Uterus (tissue), 4 donors: Measurements from ENCODE around the gene PAFAH2. TPM values are rescaled to one million over a fixed set of nuclear protein-coding genes. Genes with fewer than 3 reads are reported as not detected.

ENCODE experiments used
- DNase-seq, 2 donors: peaks; one replicate each; pipeline ENCODE4 v3.0.0-alpha.2; 2019 to 2020
- H3K27ac ChIP-seq, 2 donors: fragments of 200-600 bp; sonication (generic); 1 replicate in 1 of 2; 2 replicates in 1 of 2; pipeline ENCODE4 v1.5.1; 2016 to 2018
- H3K27me3 ChIP-seq, 2 donors: fragments of 200-600 bp; sonication (generic); one replicate each; pipeline ENCODE4 v1.5.1; 2018 to 2019; ENCODE audit warnings: control low read depth in 1 of 2
- H3K36me3 ChIP-seq, 2 donors: fragments of 200-600 bp; sonication (generic); one replicate each; pipeline ENCODE4 v1.5.1; 2019; ENCODE audit warnings: control low read depth in 1 of 2
- H3K4me1 ChIP-seq, 2 donors: fragments of 200-600 bp; sonication (generic); one replicate each; pipeline ENCODE4 v1.5.1; 2018 to 2019; ENCODE audit warnings: control low read depth in 1 of 2
- H3K4me3 ChIP-seq, 2 donors: fragments of 200-600 bp; sonication (generic); 1 replicate in 1 of 2; 2 replicates in 1 of 2; pipeline ENCODE4 v1.5.1; 2018 to 2019; ENCODE audit warnings: mild to moderate bottlenecking in 1 of 2
- H3K9me3 ChIP-seq, 2 donors: fragments of 200-600 bp; sonication (generic); one replicate each; pipeline ENCODE4 v1.5.1; 2019; ENCODE audit warnings: control low read depth in 1 of 2
- CTCF ChIP-seq, 4 experiments: fragments of 200-600 bp in 2 of 4; fragments of 450-650 bp in 2 of 4; sonication (generic) in 2 of 4; IDR thresholded peaks; one replicate each; pipeline ENCODE4 v1.5.1; 2016 to 2019; ENCODE audit warnings: antibody characterized with exemption in 4 of 4, mild to moderate bottlenecking in 2 of 4, moderate library complexity in 1 of 4
- POLR2A ChIP-seq, 2 donors: fragments of 450-650 bp; IDR thresholded peaks; one replicate each; pipeline ENCODE4 v1.6.1; 2016; ENCODE audit warnings: antibody characterized with exemption in 2 of 2, mild to moderate bottlenecking in 1 of 2, moderate library complexity in 1 of 2
- intact Hi-C: fragments of 100-400 bp; cut with DNase I; formaldehyde crosslinking; loops from one replicate; pipeline ENCODE4 v1.15.1; 2023; ENCODE audit warnings: low total_unique reads
- total RNA-seq, 4 donors: library from RNA; depleted of rRNA in 3 of 4; stranded (reverse); fragments of >200 nt in 3 of 4; gene quantifications; one replicate each; pipeline versions ENCODE4 v1.1.0 to v1.2.4, GENCODE V29; 2014 to 2023
- donor health status: DM: yes; HTN: yes; CAD: no.

PAFAH2 gene
- total RNA-seq, 4 donors from 2014 or later, result 6.2 to 12.3 (median 9.2) TPM

GRCh38 chr1:26022404-26022779 is 24.5 kb upstream of the PAFAH2 start:
- Histone ChIP-seq H3K27me3 (no peaks in the 10 kb centered on the region), H3K4me1 (peaks cover 0 to 5% of the 10 kb centered on the region in 2 donors), H3K27ac (peak overlapping the region; percentile 53 to 66), H3K4me3 (no peak overlapping the region), H3K9me3 (no peaks in the 10 kb centered on the region), H3K36me3 (no peaks in the 10 kb centered on the region)
- TF ChIP-seq POLR2A (IDR thresholded peaks at IDR 0.05), result no peak
- no peak for TF ChIP-seq CTCF (IDR thresholded peaks at IDR 0.05)
- no peak for DNase-seq
- intact Hi-C loops, result no loop called here

DNA sequence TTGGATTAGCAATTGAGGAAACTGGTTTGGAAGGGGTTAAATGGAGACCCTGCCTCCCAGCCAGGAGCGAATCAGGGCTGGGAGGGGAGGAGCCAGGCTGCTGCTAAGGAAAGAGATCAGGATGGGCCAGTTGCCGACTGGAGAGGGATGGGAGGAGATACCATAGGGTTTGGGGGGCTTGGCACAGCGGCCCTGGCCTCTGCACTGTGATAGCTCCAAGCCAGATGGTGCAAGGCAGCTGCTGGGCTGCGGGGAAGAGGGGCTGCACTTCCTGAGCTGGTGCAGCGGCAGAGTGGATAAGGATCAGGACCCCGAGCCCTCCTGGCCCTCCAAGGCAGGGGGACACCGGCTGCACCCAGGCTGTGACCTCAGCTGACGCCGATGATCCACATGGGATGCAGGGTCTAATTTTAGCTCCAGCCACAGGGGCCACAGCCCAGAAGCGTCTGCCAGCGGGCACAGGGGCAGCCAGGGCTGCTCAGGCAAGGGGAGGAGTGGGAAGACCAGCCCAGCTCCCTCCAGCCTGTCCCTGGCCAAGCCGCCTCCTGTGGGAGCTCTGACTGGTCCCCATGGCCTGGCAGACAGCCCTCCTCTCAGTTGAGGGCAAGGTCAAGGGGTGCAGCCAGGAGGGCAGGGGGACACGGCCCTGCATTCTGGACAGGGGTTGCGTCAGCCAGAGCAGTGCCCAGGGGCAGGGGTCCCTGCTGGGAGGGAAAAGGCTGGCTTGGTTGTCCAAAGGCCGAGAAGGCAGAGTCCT is 24.0 kb upstream of the PAFAH2 start, which contains the start of gene EXTL1:
Gene EXTL1 (plus strand): TSS at position 129 of the 757 bp plus-strand sequence. CDS start 872 bp downstream, outside the sequence.
- DNase-seq, result peak in 1 of 2 donors; percentile 42
- H3K9me3 ChIP-seq, result no peaks in the 10 kb centered on the region
- no peaks in the 10 kb centered on the region for H3K27me3 ChIP-seq
- peak within 1 kb of the TSS; percentile 15 to 33 for H3K4me3 ChIP-seq
- peak within 1 kb of the TSS; percentile 53 to 66 for H3K27ac ChIP-seq
- intact Hi-C loops, result no loop called here
- TF ChIP-seq CTCF (IDR thresholded peaks at IDR 0.05), result no peak
- TF ChIP-seq POLR2A (IDR thresholded peaks at IDR 0.05), result no peak
- H3K4me1 ChIP-seq, result peaks cover 0 to 5% of the 10 kb centered on the region in 2 donors
- H3K36me3 ChIP-seq, result no peaks in the 10 kb centered on the region

GRCh38 chr1:26020941-26021646 is 23.2 kb upstream of the PAFAH2 start:
- intact Hi-C loops, result no loop called here
- peak overlapping the region; percentile 53 to 66 for H3K27ac ChIP-seq
- H3K36me3 ChIP-seq, result no peaks in the 10 kb centered on the region
- peaks cover 0 to 5% of the 10 kb centered on the region in 2 donors for H3K4me1 ChIP-seq
- H3K27me3 ChIP-seq, result no peaks in the 10 kb centered on the region
- peak in 1 of 2 donors; percentile 24 for DNase-seq
- H3K4me3 ChIP-seq, result peak overlapping the region in 1 of 2 donors; percentile 33
- no peaks in the 10 kb centered on the region for H3K9me3 ChIP-seq
- no peak for TF ChIP-seq POLR2A (IDR thresholded peaks at IDR 0.05)
- TF ChIP-seq CTCF (IDR thresholded peaks at IDR 0.05), result no peak

- Histone ChIP-seq H3K4me3 (no peak overlapping the region), H3K27me3 (no peaks in the 10 kb centered on the region), H3K9me3 (no peaks in the 10 kb centered on the region), H3K36me3 (no peaks in the 10 kb centered on the region), H3K4me1 (peaks cover 0 to 5% of the 10 kb centered on the region in 2 donors), H3K27ac (peak overlapping the region; percentile 53 to 66)
- TF ChIP-seq CTCF (IDR thresholded peaks at IDR 0.05) (no peak), POLR2A (IDR thresholded peaks at IDR 0.05) (no peak)
- peak; percentile 45 to 46 for DNase-seq
- intact Hi-C loops, result no loop called here
These were observed 22.5 kb upstream of the PAFAH2 start for GRCh38 chr1:26020330-26020768.
